ENCODE data around the gene SLC24A3.

Gene SLC24A3

DNA sequence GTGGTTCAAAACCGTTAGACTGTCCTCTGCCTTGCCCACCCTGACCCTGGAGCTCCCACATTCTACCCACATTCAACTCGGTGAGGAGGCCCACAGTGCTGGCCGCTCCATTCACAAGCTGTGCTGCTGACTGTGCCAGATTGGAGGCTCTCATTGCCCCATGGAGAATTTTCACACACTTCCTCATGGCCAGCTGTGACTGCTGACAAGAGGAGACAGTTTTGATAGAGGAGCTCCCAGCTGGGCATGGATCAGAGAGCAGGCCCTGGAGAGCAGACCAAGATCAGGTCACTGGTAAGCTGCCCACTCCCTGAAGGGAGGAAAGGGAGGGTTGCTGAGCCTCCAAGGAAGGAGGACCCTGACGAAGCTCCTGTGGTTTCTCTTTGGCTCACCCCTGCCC is 299.5 kb downstream of the SLC24A3 start:
- Histone ChIP-seq H3K4me3 (ENCODE audit: low read length, poor library complexity, severe bottlenecking) (no peak overlapping the region), H3F3A (ENCODE audit: low read depth) (no peaks in the 10 kb centered on the region), H3K79me2 (ENCODE audit: insufficient read depth, low read length) (no peaks in the 10 kb centered on the region), H3K9me2 (replicated peaks; ENCODE audit: low read depth, low read length) (no peaks in the 10 kb centered on the region), H2AFZ (ENCODE audit: low read length) (no peak overlapping the region), H3K4me2 (ENCODE audit: low read depth, low read length, poor library complexity, severe bottlenecking) (no peak overlapping the region), H3K27me3 (ENCODE audit: insufficient read depth, low read length, poor library complexity, severe bottlenecking) (no peaks in the 10 kb centered on the region), H3K9me3 (ENCODE audit: insufficient read depth, low read depth, low read length) (no peaks in the 10 kb centered on the region), H4K20me1 (ENCODE audit: insufficient read depth, low read length, poor library complexity, severe bottlenecking) (no peaks in the 10 kb centered on the region), H3K4me1 (ENCODE audit: insufficient read depth, low read length, poor library complexity, severe bottlenecking) (peaks cover 62% of the 10 kb centered on the region), H3K36me3 (ENCODE audit: insufficient read depth, low read length) (no peaks in the 10 kb centered on the region), H3K9ac (ENCODE audit: low read depth, low read length, poor library complexity, severe bottlenecking) (no peak overlapping the region)
- TF ChIP-seq EZH2phosphoT487 (IDR thresholded peaks at IDR 0.05; ENCODE audit: borderline replicate concordance) = no peak
- TF ChIP-seq, protein P1, sequence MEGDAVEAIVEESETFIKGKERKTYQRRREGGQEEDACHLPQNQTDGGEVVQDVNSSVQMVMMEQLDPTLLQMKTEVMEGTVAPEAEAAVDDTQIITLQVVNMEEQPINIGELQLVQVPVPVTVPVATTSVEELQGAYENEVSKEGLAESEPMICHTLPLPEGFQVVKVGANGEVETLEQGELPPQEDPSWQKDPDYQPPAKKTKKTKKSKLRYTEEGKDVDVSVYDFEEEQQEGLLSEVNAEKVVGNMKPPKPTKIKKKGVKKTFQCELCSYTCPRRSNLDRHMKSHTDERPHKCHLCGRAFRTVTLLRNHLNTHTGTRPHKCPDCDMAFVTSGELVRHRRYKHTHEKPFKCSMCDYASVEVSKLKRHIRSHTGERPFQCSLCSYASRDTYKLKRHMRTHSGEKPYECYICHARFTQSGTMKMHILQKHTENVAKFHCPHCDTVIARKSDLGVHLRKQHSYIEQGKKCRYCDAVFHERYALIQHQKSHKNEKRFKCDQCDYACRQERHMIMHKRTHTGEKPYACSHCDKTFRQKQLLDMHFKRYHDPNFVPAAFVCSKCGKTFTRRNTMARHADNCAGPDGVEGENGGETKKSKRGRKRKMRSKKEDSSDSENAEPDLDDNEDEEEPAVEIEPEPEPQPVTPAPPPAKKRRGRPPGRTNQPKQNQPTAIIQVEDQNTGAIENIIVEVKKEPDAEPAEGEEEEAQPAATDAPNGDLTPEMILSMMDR (conservative IDR thresholded peaks at IDR 0.05; ENCODE audit: low read length) = no peak

DNA sequence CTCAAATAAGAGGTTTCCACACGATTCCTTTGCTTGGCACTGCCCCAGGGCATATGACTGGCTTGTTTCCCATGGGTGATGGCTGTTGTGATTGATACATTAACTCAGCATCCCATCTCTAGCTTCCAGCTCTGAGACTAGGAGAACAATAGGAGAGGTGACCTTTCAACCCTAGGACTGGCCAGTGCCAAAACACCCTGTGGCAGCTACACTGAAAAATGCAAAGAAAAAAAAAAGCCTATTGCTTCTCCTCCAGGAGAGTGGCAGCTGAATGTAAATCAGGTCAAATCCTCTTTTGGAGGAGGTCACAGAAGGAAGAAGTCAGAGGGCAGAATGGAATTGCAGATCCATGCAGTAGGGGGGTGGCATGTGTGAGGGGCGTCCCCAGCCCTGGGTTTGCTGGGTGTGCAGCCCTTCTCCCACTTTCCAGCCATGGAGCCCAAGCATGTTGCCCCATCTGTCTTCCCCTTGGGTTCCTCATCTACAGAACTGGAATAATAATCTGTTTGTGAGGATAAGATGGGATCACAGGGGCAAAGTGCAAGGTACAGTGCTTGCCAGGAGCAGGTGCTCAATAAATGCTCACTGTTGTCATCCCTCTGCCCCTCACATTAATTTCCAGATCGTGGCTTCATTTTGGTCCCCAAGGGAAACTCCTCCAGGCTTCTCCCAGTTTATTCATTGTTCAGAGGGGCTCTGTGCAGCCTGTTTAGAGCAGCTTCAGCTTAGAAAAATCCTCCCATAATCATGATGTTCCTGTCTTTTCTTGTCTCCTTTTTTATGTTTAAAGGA is 300.6 kb downstream of the SLC24A3 start:
- H3K4me2 ChIP-seq (ENCODE audit: low read depth, low read length, poor library complexity, severe bottlenecking) = no peak overlapping the region
- H3K4me3 ChIP-seq (ENCODE audit: low read length, poor library complexity, severe bottlenecking) = no peak overlapping the region
- H3K36me3 ChIP-seq (ENCODE audit: insufficient read depth, low read length) = no peaks in the 10 kb centered on the region
- TF ChIP-seq, protein P1 (conservative IDR thresholded peaks at IDR 0.05; ENCODE audit: low read length) = no peak
- no peak for TF ChIP-seq EZH2phosphoT487 (IDR thresholded peaks at IDR 0.05; ENCODE audit: borderline replicate concordance)
- H3K27me3 ChIP-seq (ENCODE audit: insufficient read depth, low read length, poor library complexity, severe bottlenecking) = no peaks in the 10 kb centered on the region
- no peaks in the 10 kb centered on the region for H3F3A ChIP-seq (ENCODE audit: low read depth)
- peaks cover 56% of the 10 kb centered on the region for H3K4me1 ChIP-seq (ENCODE audit: insufficient read depth, low read length, poor library complexity, severe bottlenecking)
- H3K9ac ChIP-seq (ENCODE audit: low read depth, low read length, poor library complexity, severe bottlenecking) = no peak overlapping the region
- no peaks in the 10 kb centered on the region for H3K79me2 ChIP-seq (ENCODE audit: insufficient read depth, low read length)
- no peaks in the 10 kb centered on the region for H4K20me1 ChIP-seq (ENCODE audit: insufficient read depth, low read length, poor library complexity, severe bottlenecking)
- H3K9me3 ChIP-seq (ENCODE audit: insufficient read depth, low read depth, low read length) = no peaks in the 10 kb centered on the region
- H2AFZ ChIP-seq (ENCODE audit: low read length) = no peak overlapping the region
- H3K9me2 ChIP-seq (replicated peaks; ENCODE audit: low read depth, low read length) = no peaks in the 10 kb centered on the region

DNA sequence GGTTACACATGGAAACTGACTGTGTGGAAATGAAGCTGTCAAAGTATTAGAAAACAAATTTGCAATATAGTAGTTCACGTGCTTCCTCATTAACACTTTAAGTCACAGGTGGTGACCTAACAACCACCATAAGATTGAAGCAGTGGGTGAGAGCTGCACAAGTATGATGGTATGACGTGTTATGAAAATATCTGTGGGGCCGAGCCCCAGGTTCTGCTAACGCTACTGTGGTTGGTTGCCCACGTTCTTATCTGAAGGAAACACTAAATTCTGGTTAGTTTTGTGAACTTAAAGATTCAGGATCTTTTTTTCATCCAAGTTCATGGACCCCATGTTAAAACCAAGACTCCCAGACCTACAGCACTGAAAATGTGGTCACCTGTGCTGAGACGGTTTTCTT is 302.6 kb downstream of the SLC24A3 start:
- H3K4me3 ChIP-seq (ENCODE audit: low read length, poor library complexity, severe bottlenecking) = no peak overlapping the region
- H3K79me2 ChIP-seq (ENCODE audit: insufficient read depth, low read length) = no peaks in the 10 kb centered on the region
- peaks cover 58% of the 10 kb centered on the region for H3K4me1 ChIP-seq (ENCODE audit: insufficient read depth, low read length, poor library complexity, severe bottlenecking)
- no peak for TF ChIP-seq EZH2phosphoT487 (IDR thresholded peaks at IDR 0.05; ENCODE audit: borderline replicate concordance)
- TF ChIP-seq, protein P1 (conservative IDR thresholded peaks at IDR 0.05; ENCODE audit: low read length) = no peak
- H3K4me2 ChIP-seq (ENCODE audit: low read depth, low read length, poor library complexity, severe bottlenecking) = no peak overlapping the region
- H2AFZ ChIP-seq (ENCODE audit: low read length) = no peak overlapping the region
- no peaks in the 10 kb centered on the region for H3K36me3 ChIP-seq (ENCODE audit: insufficient read depth, low read length)
- no peaks in the 10 kb centered on the region for H4K20me1 ChIP-seq (ENCODE audit: insufficient read depth, low read length, poor library complexity, severe bottlenecking)
- H3K27me3 ChIP-seq (ENCODE audit: insufficient read depth, low read length, poor library complexity, severe bottlenecking) = no peaks in the 10 kb centered on the region
- H3K9ac ChIP-seq (ENCODE audit: low read depth, low read length, poor library complexity, severe bottlenecking) = no peak overlapping the region
- H3K9me2 ChIP-seq (replicated peaks; ENCODE audit: low read depth, low read length) = no peaks in the 10 kb centered on the region
- no peaks in the 10 kb centered on the region for H3K9me3 ChIP-seq (ENCODE audit: insufficient read depth, low read depth, low read length)
- no peaks in the 10 kb centered on the region for H3F3A ChIP-seq (ENCODE audit: low read depth)
